Calu3 (cell line): ENCODE data around the gene UBALD1. TPM values are rescaled to one million over a fixed set of nuclear protein-coding genes. Genes with fewer than 3 reads are reported as not detected.

ENCODE experiments used
- BruUV-seq: library from RNA; stranded (reverse); fragments of 400-500 nt; replicated peaks from 2 replicates; lab custom pipeline; 2021; lab: Mats Ljungman, UMichigan
- CTCF ChIA-PET: fragments of 300-600 bp; sonication (Branson Sonifier 250); formaldehyde crosslinking; loops from one replicate; lab custom pipeline; 2022; ENCODE audit warnings: antibody characterized with exemption; lab: Charles Lee
- DNase-seq: peaks from one replicate; pipeline ENCODE4 v3.0.0; 2022
- H3K27ac Mint-ChIP-seq: one replicate; pipeline ENCODE4 v1.8.0; 2022; ENCODE audit warnings: mixed read lengths; ENCODE audit not compliant: unreplicated experiment
- H3K27me3 Mint-ChIP-seq: one replicate; pipeline ENCODE4 v1.8.0; 2022; ENCODE audit warnings: mixed read lengths; ENCODE audit not compliant: unreplicated experiment
- H3K36me3 Mint-ChIP-seq: one replicate; pipeline ENCODE4 v1.8.0; 2022; ENCODE audit warnings: mild to moderate bottlenecking, moderate library complexity, mixed read lengths; ENCODE audit not compliant: insufficient read depth, unreplicated experiment
- H3K4me1 Mint-ChIP-seq: one replicate; pipeline ENCODE4 v1.8.0; 2022; ENCODE audit warnings: mild to moderate bottlenecking, low read depth, mixed read lengths; ENCODE audit not compliant: unreplicated experiment
- H3K4me3 Mint-ChIP-seq: one replicate; pipeline ENCODE4 v1.8.0; 2022; ENCODE audit warnings: mild to moderate bottlenecking, low read depth, moderate library complexity, mixed read lengths; ENCODE audit not compliant: unreplicated experiment
- H3K9me3 Mint-ChIP-seq: one replicate; pipeline ENCODE4 v1.8.0; 2022; ENCODE audit warnings: low read depth, mixed read lengths; ENCODE audit not compliant: unreplicated experiment
- intact Hi-C: fragments of 100-400 bp; cut with micrococcal nuclease; formaldehyde crosslinking; loops from one replicate; pipeline ENCODE4 v1.10.0; 2022; ENCODE audit not compliant: unreplicated experiment
- total RNA-seq: library from RNA; stranded (reverse); gene quantifications from 2 replicates; pipeline ENCODE4 v1.2.3, GENCODE V29; 2022
- TF ChIP-seq, protein P1 (sequence below): fragments of 200-600 bp; IDR thresholded peaks from one replicate; pipeline ENCODE4 v1.8.0; 2022; ENCODE audit warnings: antibody characterized with exemption; ENCODE audit not compliant: unreplicated experiment

Gene UBALD1
- total RNA-seq, 1 experiment from 2014 or later: 54.4 TPM

DNA sequence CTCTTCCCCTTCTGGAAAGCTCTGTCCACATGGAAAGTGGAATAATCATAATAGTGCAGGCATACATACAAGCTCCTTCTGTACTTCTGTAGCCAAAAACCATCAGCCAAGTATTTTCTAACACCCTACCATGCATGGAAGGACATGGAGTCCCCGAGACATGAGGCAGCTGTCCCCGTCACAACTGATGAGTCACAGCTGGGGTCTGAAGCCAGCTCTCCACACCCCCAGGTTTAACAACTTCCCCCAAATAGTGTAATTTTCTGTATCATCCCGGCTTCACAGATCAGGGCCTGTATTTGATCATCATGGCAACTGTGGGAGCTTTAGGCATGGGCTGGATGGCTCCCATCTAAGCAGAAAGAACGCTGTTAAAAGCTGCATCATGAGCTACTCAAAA lies 42.0 kb downstream of the UBALD1 start:
- no peaks in the 10 kb centered on the region for H3K4me1 Mint-ChIP-seq
- peaks cover 20% of the 10 kb centered on the region for H3K27me3 Mint-ChIP-seq
- BruUV-seq: no TSS peak
- no peaks in the 10 kb centered on the region for H3K36me3 Mint-ChIP-seq
- CTCF ChIA-PET: no interaction called here
- no peak overlapping the region for H3K27ac Mint-ChIP-seq
- intact Hi-C loops: no loop called here
- TF ChIP-seq, protein P1, sequence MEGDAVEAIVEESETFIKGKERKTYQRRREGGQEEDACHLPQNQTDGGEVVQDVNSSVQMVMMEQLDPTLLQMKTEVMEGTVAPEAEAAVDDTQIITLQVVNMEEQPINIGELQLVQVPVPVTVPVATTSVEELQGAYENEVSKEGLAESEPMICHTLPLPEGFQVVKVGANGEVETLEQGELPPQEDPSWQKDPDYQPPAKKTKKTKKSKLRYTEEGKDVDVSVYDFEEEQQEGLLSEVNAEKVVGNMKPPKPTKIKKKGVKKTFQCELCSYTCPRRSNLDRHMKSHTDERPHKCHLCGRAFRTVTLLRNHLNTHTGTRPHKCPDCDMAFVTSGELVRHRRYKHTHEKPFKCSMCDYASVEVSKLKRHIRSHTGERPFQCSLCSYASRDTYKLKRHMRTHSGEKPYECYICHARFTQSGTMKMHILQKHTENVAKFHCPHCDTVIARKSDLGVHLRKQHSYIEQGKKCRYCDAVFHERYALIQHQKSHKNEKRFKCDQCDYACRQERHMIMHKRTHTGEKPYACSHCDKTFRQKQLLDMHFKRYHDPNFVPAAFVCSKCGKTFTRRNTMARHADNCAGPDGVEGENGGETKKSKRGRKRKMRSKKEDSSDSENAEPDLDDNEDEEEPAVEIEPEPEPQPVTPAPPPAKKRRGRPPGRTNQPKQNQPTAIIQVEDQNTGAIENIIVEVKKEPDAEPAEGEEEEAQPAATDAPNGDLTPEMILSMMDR: no peak
- H3K9me3 Mint-ChIP-seq: no peaks in the 10 kb centered on the region
- no peak overlapping the region for H3K4me3 Mint-ChIP-seq
- no peak for DNase-seq

DNA sequence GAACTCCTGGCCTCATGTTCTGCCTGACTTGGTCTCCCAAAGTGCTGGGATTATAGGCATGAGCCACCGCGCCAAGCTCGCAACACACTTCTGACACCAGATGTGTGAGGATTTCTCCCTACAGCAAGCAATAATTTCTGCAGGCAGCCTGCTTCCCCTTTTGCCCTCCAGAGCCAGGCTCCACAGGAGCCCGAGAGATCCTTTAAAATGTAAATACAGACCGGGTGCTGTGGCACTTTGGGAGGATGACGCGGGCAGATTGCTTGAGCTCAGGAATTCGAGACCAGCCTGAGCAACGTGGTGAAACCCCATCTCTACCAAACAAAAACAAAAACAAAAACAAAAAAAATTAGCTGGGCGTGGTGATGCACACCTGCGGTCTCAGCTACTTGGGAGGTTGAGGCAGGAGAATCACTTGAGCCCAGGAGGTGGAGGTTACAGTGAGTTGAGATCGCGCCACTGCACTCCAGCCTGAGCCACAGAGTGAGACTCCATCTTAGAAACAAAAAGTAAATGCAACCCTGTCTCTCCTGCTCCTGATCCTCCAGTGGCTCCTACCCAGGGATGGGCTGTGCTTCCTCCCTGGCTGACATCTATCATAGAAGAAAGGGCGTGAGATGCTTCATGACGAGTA lies 43.9 kb downstream of the UBALD1 start:
- Mint-ChIP-seq H3K4me3 (no peak overlapping the region), H3K9me3 (no peaks in the 10 kb centered on the region), H3K36me3 (no peaks in the 10 kb centered on the region), H3K4me1 (no peaks in the 10 kb centered on the region), H3K27ac (no peak overlapping the region), H3K27me3 (peaks cover 39% of the 10 kb centered on the region)
- CTCF ChIA-PET: interaction anchor here (0.7 kb wide), 2 partner anchors 51 to 178 kb away, joined by 3 read pairs; no protein-coding TSS in a partner anchor
- DNase-seq: no peak
- TF ChIP-seq, protein P1: no peak
- intact Hi-C loops: no loop called here
- no TSS peak for BruUV-seq

DNA sequence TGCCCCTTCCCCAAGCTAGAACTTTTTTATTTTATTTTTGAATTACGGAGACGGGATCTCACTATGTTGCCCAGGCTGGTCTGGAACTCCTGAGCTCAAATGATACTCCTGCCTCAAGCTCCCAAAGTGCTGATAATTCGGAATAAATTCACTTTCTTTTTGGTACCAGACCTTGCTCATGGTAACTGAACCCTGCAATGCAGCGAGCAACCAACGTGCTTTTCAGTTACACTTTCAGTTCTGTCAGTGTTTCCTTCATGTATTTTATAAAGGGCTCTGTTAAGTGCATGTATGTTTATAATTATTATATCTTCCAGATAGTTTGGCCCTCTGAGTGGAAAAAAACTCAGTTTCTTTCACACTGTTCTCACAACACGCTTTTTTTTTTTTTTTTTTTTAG lies 44.6 kb downstream of the UBALD1 start:
- BruUV-seq: no TSS peak

DNA sequence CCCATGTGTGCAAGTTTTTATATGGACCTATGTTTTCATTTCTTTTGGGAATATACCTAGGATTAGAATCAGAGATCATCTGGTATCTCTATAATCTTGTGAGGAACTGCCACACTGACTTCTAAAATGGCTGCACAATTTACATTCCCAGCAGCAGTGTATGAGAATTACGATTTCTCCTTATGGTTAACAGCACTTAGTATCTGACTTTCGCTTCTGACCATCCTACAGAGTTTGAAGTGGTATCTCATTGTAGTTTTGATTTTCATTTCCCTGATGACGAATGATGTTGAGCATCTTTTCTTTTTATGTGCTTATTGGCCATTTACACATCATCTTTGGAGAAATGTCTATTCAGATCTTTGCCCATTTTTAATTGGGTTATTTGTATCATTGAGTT lies 48.5 kb downstream of the UBALD1 start:
- no peak overlapping the region for H3K4me3 Mint-ChIP-seq
- no peaks in the 10 kb centered on the region for H3K9me3 Mint-ChIP-seq
- peaks cover 71% of the 10 kb centered on the region for H3K27me3 Mint-ChIP-seq
- DNase-seq: no peak
- CTCF ChIA-PET: no interaction called here
- TF ChIP-seq, protein P1: no peak
- no TSS peak for BruUV-seq
- no peaks in the 10 kb centered on the region for H3K4me1 Mint-ChIP-seq
- H3K27ac Mint-ChIP-seq: no peak overlapping the region
- no peaks in the 10 kb centered on the region for H3K36me3 Mint-ChIP-seq
- intact Hi-C loops: no loop called here

More for the DNA sequence above, 44.6 kb downstream of the UBALD1 start:
- no peaks in the 10 kb centered on the region for H3K9me3 Mint-ChIP-seq
- H3K4me1 Mint-ChIP-seq: no peaks in the 10 kb centered on the region
- intact Hi-C loops: no loop called here
- TF ChIP-seq, protein P1: no peak
- no peaks in the 10 kb centered on the region for H3K36me3 Mint-ChIP-seq
- H3K27ac Mint-ChIP-seq: no peak overlapping the region
- no peak for DNase-seq
- H3K27me3 Mint-ChIP-seq: peaks cover 45% of the 10 kb centered on the region
- no peak overlapping the region for H3K4me3 Mint-ChIP-seq
- CTCF ChIA-PET: interaction anchor here (0.7 kb wide), 2 partner anchors 51 to 935 kb away, joined by 3 to 4 read pairs; no protein-coding TSS in a partner anchor
